Thyroid gland (tissue), 4 donors: ENCODE results near the gene ADAMTS17. TPM values are rescaled to one million over a fixed set of nuclear protein-coding genes. Genes with fewer than 3 reads are reported as not detected.

Source experiments
- DNase-seq, 2 donors: peaks; one replicate each; pipeline ENCODE4 v3.0.0-alpha.2; 2019
- H3K27ac ChIP-seq, 3 donors: fragments of 200-600 bp; sonication (generic); 1 replicate in 2 of 3; 2 replicates in 1 of 3; pipeline ENCODE4 v1.5.1; 2016 to 2019; ENCODE audit warnings: mild to moderate bottlenecking in 1 of 3, moderate library complexity in 1 of 3
- H3K27me3 ChIP-seq: fragments of 200-600 bp; sonication (generic); one replicate; pipeline ENCODE4 v1.5.1; 2019
- H3K36me3 ChIP-seq, 2 donors: fragments of 200-600 bp; sonication (generic); one replicate each; pipeline ENCODE4 v1.5.1; 2016 to 2019
- H3K4me1 ChIP-seq, 2 donors: fragments of 200-600 bp; sonication (generic); one replicate each; pipeline ENCODE4 v1.5.1; 2017 to 2019
- H3K4me3 ChIP-seq, 3 donors: fragments of 200-600 bp; sonication (generic); replicated peaks in 1 of 3; 1 replicate in 2 of 3; 2 replicates in 1 of 3; pipeline ENCODE4 v1.5.1; 2016; ENCODE audit warnings: mild to moderate bottlenecking in 1 of 3
- H3K9me3 ChIP-seq: fragments of 200-600 bp; sonication (generic); one replicate; pipeline ENCODE4 v1.5.1; 2017
- POLR2A ChIP-seq, 2 donors: fragments of 450-650 bp; IDR thresholded peaks; one replicate each; pipeline ENCODE4 v1.6.1; 2017; ENCODE audit warnings: antibody characterized with exemption in 2 of 2, mild to moderate bottlenecking in 2 of 2, moderate library complexity in 1 of 2
- WGBS, 2 donors: methylation state at CpG; one replicate each; pipeline ENCODE4 v1.1.5; 2017; 5-methylcytosine and 5-hydroxymethylcytosine counted together
- intact Hi-C: fragments of 100-400 bp; cut with DNase I; formaldehyde crosslinking; loops from one replicate; pipeline ENCODE4 v1.15.1; 2023
- total RNA-seq, 4 donors: library from RNA; depleted of rRNA; stranded (reverse); fragments of >200 nt; gene quantifications; one replicate each; pipeline ENCODE4 v1.2.3, GENCODE V29; 2016
- TF ChIP-seq, protein P1 (sequence below), 6 experiments: fragments of 200-600 bp in 3 of 6; fragments of 450-650 bp in 3 of 6; sonication (generic) in 3 of 6; IDR thresholded peaks; one replicate each; pipeline ENCODE4 v1.5.1; 2016 to 2019; ENCODE audit warnings: antibody characterized with exemption in 6 of 6, mild to moderate bottlenecking in 2 of 6, inconsistent platforms in 1 of 6, moderate library complexity in 1 of 6

ADAMTS17 gene
- total RNA-seq, 4 donors from 2014 or later: 3.5 to 667 (median 5.3) TPM

DNA sequence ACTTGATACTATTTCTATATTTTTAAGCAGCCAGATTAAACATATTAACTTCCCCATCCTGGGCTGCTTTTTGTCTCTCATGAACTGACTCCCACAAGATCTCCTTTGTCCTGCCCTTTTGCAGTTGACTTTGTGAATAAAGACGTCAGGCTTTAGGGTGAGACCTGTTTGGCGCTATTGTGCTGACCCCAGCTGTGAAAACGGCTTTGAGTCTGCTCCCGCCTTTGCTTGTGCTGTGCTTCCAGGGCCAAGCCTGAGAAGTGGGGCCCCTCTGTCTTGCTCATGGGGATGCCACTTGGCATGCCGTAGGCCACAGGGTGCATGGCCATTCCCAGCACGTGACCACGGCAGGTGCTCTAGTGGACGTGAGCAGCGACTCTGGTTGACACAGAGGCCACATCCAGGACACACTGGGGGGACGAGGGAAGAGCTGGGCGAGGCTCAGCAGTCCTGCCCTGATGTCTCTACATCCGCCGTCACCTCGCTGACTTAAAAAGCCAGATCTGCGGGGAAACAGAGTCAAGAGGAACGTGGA lies 339.6 kb downstream of the ADAMTS17 start:
- no peak for TF ChIP-seq POLR2A (IDR thresholded peaks at IDR 0.05)
- TF ChIP-seq, protein P1, sequence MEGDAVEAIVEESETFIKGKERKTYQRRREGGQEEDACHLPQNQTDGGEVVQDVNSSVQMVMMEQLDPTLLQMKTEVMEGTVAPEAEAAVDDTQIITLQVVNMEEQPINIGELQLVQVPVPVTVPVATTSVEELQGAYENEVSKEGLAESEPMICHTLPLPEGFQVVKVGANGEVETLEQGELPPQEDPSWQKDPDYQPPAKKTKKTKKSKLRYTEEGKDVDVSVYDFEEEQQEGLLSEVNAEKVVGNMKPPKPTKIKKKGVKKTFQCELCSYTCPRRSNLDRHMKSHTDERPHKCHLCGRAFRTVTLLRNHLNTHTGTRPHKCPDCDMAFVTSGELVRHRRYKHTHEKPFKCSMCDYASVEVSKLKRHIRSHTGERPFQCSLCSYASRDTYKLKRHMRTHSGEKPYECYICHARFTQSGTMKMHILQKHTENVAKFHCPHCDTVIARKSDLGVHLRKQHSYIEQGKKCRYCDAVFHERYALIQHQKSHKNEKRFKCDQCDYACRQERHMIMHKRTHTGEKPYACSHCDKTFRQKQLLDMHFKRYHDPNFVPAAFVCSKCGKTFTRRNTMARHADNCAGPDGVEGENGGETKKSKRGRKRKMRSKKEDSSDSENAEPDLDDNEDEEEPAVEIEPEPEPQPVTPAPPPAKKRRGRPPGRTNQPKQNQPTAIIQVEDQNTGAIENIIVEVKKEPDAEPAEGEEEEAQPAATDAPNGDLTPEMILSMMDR (IDR thresholded peaks at IDR 0.05): no peak
- no peak overlapping the region for H3K27ac ChIP-seq
- 75 to 85% methylated on average over 16 of the region's 16 CpGs for WGBS, 2 donors
- no peaks in the 10 kb centered on the region for H3K27me3 ChIP-seq
- H3K4me1 ChIP-seq: no peaks in the 10 kb centered on the region
- DNase-seq: no peak
- H3K4me3 ChIP-seq: no peak overlapping the region
- H3K36me3 ChIP-seq: no peaks in the 10 kb centered on the region
- no peaks in the 10 kb centered on the region for H3K9me3 ChIP-seq
- intact Hi-C loops: no loop called here

DNA sequence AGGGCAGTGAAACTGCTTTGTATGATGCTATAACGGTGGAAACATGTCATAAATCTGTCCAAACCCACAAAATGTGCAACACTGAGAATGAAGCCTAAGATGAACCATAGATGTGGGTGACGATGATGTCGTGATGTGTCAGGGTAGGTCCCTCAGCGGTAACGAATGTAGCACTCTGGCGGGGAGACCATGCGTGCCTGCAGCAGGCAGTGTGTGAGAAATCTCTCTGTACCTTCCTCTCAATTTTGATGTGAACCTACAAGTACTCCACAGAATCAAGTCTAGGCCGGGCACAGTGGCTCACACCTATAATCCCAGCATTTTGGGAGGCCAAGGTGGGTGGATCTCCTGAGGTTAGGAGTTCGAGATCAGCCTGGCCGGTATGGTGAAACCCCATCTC lies 340.4 kb downstream of the ADAMTS17 start:
- WGBS, 2 donors: 91 to 93% methylated on average over 10 of the region's 10 CpGs
- intact Hi-C loops: no loop called here
- H3K9me3 ChIP-seq: no peaks in the 10 kb centered on the region
- H3K4me1 ChIP-seq: no peaks in the 10 kb centered on the region
- H3K4me3 ChIP-seq: no peak overlapping the region
- H3K27me3 ChIP-seq: no peaks in the 10 kb centered on the region
- DNase-seq: no peak
- no peak for TF ChIP-seq POLR2A (IDR thresholded peaks at IDR 0.05)
- TF ChIP-seq, protein P1 (IDR thresholded peaks at IDR 0.05): no peak
- no peaks in the 10 kb centered on the region for H3K36me3 ChIP-seq
- H3K27ac ChIP-seq: no peak overlapping the region

DNA sequence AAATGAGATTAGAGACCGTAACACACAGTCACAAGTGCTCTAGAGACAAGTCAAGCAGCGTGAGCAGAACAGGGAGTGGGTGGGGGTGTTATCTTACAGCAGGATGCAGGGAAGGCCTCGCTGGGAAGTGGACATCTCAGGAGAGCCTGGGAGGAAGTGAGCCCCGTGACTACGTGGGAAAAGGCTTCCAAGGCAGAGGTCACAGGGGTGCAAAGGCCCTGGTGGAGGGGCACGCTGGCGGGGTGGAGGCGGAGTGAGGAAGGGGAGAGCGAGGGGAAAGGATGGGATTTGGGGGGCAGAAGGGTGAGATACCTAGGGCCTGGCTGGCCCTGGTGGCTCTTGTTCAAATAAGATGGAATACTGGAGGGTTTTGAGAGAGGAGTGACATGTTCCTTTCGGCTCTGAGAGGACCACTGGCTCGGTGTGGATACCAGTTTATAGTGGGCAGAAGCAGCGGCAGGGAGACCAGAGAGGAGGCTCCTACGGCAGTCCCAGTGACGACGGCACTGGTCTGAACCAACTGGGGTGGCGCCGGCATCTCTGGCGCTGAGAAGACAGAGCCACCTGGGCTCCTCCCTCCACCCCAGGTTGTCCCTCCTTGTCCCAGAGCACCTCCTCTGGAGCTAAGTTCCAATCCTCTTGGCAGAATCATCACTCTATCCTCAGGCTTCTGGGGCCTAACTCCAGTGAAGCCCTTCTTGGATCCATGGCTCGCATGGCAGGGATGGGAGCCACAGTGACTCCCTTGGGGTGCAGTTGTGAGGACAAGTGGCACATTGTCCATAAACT lies 342.3 kb downstream of the ADAMTS17 start:
- Histone ChIP-seq H3K27ac (no peak overlapping the region), H3K4me1 (no peaks in the 10 kb centered on the region), H3K9me3 (no peaks in the 10 kb centered on the region), H3K36me3 (no peaks in the 10 kb centered on the region), H3K27me3 (no peaks in the 10 kb centered on the region), H3K4me3 (no peak overlapping the region)
- no peak for DNase-seq
- TF ChIP-seq, protein P1 (IDR thresholded peaks at IDR 0.05): no peak
- TF ChIP-seq POLR2A (IDR thresholded peaks at IDR 0.05): no peak
- intact Hi-C loops: no loop called here
- WGBS, 2 donors: 88% methylated on average over 19 of the region's 19 CpGs

DNA sequence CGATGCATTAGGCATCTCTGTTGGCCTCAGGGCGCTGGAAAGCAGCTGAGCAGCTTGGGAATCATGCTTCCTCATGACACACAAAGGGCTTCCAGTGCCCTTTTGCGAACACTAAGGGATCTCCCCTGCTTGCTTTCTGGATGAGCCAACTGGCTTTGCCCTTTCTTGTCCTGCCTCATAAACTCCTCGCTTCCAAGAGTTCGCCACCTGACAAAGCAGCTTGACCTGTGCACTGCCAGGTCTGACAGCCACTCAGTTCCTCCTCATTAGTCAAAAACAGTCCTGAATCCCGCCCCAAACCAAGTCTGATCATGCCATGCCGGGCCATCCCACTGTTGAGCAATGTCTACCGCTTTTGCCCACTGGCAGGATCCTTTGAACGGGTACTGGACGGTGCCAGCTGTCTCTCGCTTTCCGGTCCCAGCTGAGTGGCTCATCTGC lies 343.1 kb downstream of the ADAMTS17 start:
- TF ChIP-seq POLR2A (IDR thresholded peaks at IDR 0.05): no peak
- TF ChIP-seq, protein P1 (IDR thresholded peaks at IDR 0.05): no peak
- Histone ChIP-seq H3K36me3 (no peaks in the 10 kb centered on the region), H3K27ac (no peak overlapping the region), H3K4me1 (no peaks in the 10 kb centered on the region), H3K27me3 (no peaks in the 10 kb centered on the region), H3K4me3 (no peak overlapping the region), H3K9me3 (no peaks in the 10 kb centered on the region)
- no peak for DNase-seq
- intact Hi-C loops: no loop called here
- 81 to 85% methylated on average over 12 of the region's 12 CpGs for WGBS, 2 donors

DNA sequence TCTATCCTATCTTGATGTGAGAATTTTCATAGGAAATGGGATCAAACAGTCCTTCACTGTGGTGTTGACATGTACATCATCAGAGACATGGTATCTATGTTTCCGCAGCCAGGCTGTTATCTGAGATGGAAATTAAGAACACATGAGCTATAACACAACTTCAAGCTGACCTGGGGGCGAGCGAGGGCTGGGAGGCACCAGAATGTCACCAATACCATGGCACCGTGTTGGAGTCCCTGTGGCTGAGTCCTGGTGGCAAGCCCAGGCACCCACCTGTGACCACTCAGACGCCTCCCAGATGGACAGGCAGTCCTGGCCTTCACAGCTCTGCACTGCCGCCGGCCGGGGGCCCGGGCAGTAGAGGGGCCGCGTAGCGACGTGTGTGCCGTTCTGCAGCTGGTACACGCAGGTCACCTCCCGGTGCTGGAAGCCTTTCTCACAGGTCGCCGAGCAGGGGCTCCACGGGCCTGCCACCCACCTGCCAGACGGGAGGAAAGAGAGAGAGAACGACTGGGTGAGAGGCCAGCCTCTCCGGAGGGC lies 344.6 kb downstream of the ADAMTS17 start:
- intact Hi-C loops: no loop called here
- TF ChIP-seq, protein P1 (IDR thresholded peaks at IDR 0.05): no peak
- no peak for TF ChIP-seq POLR2A (IDR thresholded peaks at IDR 0.05)
- 89 to 91% methylated on average over 16 to 20 of the region's 22 CpGs for WGBS, 2 donors
- H3K27ac ChIP-seq: no peak overlapping the region
- H3K36me3 ChIP-seq: no peaks in the 10 kb centered on the region
- H3K27me3 ChIP-seq: no peaks in the 10 kb centered on the region
- H3K9me3 ChIP-seq: no peaks in the 10 kb centered on the region
- no peaks in the 10 kb centered on the region for H3K4me1 ChIP-seq
- no peak for DNase-seq
- no peak overlapping the region for H3K4me3 ChIP-seq
